ENCODE data around the gene MYH13.
"Not testable (repeated sequence)": the region's sequence is repeated elsewhere in the genome, so short reads cannot be mapped to it uniquely, and the experiment has no call there.

The MYH13 gene

DNA sequence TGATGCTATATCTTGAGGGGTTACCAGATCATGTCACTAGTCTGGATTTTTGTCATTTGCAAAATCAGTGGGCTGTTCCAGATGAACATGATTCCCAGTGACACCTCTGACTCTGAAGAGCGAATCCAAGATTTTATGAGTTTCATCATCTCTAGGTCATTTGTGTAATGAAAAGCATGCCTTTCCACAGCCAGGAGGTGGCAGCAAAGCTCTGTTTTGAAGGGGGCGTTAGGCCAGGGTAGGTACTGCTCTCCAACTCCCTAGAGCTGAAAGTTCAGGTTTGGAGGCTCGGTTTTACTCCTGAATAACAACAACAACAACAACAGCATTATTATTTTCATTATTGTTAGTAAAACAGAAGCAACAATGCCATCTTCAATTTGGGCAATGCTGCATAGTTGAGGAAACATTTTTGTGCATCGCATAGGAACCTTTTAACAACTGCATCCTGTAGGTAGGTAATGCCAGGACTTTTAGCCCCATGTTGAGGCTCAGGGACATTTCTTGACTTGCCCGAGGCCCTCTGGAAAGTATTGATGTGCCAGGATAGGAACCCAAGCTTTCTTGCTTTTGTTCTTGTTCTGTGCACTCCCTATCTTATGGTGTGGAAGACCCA lies 77.0 kb downstream of the MYH13 start:
- DNase-seq, result no peak

DNA sequence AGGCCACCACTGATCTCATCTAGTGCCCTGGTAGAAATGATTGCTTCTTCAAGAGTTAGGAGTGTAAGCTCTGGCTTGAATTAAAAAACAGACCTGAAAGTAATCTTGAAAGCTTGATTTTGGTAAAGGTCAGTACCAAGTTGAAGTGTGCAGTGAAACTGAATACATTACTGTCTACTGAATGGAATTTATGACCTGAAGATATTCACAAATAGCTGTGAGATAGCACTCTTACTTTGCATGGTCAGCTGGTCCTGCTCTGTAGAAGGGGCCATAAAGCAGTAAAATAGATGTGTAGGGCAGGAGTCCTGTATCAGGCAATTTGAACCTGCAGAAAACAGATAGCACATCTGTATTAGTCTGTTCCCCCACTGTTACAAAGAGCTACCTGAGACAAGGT lies 78.6 kb downstream of the MYH13 start:
- no peak for DNase-seq

DNA sequence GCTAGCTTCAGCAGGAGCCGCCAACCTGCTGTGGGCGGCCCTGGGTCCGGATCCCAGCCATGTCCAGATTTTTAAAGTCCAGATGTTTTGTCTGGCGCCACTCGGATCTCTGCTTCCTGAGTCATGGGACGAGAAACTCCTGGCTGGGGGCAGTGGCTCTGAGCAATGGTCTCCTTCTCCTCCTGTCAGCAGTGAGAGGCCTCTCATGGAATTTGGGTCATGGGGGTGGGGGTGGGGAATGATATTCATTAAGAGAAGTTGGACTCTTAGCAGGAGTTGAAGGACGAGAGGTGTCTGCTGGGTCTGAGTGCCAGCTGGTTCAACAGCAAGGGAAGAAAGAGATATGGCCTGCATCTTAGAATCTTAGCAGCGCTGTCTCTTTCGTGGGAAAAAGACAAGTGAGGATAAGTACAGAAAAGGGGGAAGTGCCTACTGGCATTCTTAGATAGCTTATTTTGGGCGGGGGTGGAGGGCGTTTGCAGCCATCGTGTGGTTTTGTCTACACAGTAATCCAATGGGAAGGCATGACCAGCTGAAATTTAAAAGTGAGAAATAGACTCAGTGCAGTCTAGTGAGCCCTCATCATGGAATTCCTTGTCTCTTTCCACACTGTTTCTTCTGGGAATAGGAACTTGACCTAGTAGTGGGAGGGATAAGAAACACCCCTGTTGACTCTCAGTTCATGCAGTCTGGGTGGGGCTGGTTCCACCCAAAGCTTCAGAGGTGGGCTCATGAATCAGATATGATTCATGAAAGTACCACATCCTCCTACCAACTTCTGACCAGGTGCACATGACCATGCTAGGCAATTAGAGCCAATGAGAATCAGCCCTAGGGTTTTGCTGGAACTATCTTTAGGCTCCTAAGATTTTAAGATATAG lies 80.5 kb downstream of the MYH13 start:
- DNase-seq, result no peak

DNA sequence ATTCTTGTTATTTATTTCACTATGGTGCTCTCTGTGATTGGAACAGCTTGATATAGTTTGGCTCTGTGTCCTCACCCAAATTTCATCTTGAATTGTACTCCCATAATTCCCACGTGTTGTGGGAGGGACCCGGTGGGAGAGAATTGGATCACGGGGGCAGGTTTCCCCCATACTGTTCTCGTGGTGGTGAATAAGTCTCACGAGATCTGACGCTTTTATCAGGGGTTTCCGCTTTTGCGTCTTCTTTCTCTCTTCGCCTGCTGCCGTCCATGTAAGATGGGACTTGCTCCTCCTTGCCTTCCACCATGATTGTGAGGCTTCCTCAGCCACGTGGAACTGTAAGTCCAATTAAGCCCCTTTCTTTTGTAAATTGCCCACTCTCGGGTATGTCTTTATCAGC lies 81.2 kb downstream of the MYH13 start:
- DNase-seq, result not testable (repeated sequence)

DNA sequence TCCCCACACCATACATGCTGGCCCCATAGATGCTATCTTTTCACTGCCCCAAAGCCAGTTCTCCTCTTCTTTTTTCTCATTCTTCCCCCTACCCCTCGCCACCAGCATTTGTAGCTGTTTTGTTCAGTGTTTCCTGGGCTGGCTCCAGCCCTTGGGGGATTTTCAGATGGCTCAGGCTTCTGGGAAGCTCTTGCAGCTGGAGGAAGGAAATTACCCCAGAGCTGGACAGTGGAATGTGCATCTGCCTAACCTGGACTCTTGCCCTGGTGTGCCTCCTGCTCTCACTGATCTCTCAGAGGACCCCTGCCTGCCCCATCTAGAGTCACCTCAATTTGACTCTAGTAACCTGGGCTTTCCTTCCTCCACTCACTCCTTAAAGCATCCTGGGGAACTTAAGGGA lies 82.8 kb downstream of the MYH13 start:
- DNase-seq, result no peak

DNA sequence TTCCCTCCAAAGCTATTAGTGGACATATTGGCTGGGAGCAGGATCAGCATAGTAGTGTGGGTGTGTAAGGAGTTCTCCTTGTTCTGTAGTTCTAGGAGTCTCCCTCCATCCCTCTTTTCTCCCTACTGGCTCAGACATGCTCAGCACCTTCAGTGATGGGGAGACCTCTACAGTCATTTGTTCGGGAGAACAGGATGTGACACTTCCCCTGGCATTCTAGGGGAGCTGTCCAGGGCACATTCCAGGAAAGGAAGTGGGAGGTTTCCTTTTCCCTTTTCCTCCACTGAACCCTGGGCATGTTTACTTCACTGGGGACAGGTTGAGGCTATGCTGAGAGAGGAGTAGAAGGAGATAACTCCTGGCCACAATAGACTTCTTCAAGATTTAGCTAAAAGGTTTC lies 86.5 kb downstream of the MYH13 start:
- no peak for DNase-seq

DNA sequence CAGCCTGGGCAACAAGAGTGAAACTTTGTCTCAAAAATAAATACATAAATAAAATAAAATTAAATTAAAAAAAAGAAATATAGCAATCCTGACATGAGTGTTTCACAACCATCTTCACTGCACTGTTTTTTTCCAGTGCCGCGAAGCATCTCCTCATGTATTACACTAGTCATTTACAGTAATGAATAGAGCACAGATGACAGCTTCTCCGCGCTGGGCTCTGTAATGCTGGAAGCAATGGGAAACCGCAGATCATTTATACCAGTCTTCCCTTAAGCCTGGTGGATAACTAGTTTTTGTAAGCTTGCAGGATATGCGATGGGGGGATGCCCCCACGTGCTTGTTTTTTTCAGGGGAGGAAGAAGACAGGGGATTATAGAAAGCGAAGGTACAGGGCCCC lies 86.9 kb downstream of the MYH13 start:
- no peak for DNase-seq

DNA sequence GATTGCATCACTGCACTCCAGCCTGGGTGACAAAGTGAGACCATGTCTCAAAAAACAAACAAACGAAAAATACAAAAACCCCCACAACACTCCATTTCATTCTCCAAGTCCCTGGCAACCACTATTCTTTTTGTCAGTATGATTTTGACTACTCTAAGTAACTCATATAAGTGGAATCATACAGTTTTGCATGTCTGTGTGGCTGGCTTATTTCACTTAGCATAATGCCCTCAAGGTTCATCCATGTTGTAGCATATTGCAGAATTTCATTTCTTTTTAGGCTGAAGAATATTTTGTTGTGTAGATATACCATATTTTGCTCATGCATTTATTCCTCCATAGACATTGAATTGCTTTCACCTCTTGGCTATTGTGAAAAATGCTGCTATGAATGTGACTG lies 92.7 kb downstream of the MYH13 start:
- DNase-seq, result no peak

DNA sequence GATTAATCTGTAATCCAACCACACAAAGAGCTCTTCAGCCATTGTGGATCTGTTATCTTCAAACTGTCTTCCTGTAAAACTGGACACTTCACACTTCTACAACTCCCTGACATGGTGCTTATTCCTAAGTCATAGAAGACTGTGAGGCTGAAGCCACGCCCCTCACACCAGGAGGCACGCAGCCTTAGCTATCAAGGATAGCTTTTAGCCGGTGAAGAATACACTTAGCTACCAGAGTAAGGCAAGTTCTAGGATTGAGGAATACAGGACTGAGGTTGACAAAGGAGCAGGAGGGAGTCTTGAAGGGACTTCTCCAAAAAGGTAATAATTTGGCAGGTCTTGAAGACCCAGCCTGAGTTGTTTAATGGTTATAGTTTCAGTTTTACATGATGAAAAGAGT lies 94.6 kb downstream of the MYH13 start:
- no peak for DNase-seq

DNA sequence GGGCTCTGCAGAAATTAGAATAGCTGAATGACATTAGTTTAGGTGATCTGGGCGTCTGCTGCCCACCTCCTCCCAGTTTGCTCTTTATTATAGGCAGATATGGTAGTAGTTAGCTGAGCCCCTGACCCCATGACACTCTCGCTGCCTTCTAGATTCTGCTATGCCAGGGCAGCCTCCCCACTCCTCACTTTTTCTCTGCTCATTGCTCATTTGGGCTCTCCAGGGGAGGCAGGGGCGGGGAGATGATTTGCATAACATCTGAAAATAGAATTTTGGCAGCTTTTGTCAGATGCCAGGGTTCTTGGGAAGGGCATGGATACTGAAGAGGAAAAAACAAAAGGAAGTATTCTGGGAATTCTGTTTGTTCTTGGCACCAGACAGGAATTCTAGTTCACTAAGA lies 96.4 kb downstream of the MYH13 start:
- DNase-seq, result no peak

DNA sequence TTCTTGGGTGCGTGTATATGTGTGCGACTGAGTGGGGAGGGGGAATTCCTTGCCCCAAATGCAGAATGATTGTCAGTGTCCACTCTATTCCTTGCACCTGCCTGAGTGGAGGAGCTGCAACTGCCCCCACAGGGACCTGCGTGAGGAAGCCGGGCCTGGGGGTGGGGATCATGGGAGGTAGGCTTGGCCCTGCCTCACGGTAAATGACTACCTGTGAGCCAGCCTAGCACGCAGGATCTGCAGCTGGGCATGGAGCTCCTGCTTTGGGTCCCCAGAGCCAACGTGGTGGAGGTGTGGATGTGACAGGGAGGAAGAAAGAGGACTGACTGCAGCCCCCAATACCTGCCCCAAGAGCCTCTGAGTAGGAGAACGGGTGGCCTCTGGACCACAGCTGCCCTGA lies 97.4 kb downstream of the MYH13 start:
- DNase-seq, result no peak

DNA sequence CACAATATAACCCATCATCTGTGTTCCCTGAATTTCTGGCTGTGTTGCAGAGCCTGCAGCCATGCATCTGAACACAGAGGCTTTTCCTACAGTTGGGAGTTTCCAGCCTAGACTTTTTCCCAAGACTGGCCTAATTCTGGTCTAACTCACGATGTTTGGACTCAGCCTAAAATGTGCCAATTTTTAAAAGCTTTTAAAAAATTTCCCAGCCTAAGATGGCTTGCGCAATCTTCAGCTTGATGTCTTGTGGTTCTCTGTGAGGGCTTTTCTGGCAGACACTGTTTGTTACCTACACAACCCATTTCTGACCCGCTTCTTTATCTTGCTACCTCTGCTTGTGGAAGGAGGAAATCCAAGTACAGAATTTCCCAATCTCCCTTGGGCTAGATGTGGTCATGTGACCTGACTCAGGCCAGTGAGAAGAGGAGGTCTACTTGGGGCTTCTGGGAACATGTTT lies 101.7 kb downstream of the MYH13 start:
- no peak for DNase-seq

DNA sequence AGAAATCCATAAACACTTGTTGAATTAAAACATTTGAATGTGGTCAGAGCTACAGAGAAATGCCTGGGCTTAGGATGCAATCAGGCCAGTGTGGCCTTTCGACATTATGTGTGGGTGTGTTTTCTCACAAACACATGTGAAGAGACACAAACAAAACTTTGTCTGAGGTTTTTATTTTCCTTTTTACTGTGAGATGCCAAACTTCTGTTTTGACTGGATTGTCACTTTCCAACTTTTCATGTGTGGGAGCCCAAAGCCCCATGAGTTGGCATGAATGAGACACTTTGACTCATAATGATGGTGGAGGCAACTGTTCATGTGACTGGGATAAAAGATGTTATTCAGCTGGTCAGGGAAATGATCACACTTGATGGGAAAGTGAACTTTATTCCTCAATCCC lies 102.5 kb downstream of the MYH13 start:
- DNase-seq, result no peak

DNA sequence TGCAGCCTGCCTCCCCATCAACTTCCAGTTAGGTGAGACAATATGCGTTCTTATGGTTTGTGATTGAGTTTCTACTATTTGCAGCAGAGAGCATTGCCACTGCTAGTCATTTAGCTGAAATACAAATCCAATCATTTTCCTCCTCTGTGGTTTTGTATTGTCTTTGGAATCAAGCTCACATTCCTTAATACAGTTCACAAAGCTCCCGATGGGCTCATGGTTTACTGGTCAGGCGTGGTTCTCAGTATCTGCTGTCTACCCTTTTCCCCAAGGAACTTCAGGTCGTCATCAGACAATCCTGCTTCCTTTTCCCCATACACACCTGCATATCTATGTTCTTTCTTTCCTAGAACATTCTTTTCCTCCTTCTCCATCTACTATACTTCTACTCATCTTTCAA lies 104.8 kb downstream of the MYH13 start:
- DNase-seq, result no peak

DNA sequence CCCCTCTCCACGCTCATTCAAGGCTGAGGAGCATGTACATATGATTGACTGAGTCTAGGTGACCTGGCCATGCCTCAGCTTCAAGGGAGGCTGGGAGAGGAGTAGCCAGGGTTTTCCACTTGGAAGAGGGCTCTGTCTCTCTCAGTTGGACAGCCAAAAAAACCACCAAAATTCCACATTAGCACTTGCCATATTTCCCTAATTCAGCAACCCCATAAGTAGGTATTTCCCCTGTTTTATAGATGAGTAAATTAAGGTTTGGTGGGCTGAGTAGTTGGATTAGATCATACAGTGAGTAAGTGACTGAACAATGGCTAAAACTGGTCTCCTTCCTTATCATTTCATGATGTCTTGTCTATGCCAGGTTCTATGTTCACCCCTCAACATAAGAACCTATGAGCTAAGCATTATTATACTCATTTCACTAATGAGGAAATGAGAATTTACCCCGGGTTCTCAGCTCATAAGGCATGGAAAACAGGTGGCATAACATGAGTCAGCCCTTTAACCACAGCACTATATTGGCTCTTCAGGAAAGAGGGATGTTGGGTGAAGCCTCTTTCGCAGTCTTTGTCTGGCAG lies 106.4 kb downstream of the MYH13 start:
- no peak for DNase-seq

DNA sequence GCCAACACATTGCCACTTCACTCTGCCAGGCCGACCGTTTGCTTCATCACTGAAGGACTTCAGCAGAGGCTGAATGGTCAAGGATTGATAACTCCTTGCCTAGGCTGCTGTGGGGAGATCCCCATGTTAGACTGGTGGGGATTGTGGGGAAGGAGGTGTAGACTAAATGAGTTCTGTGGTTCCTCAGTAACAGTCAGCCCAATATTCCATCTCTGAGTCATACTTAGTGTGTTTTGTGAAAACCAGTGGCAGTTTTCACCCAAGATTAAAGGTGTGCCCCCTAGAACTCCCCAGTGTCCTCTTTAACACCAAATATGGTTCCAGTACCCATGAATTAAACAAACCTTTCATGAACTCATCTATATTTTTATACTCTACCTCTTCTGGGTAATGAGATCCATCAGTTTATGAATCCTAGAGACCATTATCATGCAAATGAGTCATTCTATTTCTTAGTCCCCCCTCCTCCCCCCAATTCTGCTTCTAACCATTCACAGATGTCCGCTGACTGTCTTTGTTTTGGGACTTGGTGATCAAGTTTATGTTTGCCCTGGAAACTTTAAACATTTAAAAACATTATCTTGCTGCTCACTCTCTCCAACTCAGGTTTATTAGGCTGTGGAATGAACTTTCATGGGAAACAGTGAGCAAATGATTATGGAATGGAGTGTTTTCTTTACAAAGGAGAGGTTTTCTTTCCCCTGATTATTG lies 107.6 kb downstream of the MYH13 start:
- no peak for DNase-seq

DNA sequence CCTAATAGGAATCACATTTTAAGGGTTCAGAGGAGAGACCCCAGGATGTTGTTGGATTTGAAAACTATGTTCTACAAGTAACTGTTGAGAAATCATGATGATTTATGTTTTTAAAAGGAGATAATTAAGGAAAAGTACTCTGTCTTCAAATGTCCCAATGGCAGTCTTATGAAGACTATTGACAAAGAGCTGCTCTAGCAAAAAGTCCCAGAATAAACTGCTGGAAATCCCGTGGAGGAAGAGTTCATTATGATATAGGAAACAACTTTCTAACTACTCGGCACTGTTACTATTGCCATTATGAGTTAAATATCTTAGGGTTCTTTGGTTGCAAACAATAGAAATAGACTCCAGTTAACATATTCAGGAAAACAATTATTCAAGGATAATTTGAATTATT lies 108.8 kb downstream of the MYH13 start:
- no peak for DNase-seq

DNA sequence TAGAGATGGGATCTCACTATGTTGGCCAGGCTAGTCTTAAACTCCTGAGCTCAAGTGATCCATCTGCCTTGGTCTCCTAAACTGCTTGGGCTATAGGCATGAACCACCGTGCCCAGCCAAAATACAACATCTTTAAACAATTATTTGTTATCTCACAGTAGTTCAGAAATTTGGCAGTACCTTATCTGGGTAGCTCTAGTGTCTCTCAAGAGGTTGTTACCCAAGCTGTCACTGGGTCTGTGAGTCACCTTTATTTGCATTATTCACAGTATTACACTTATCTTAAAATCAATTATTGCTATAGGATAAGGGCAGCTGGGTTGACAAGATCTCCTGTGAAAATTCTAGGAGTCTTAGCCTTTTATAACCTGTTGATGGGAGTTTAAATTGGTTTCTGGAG lies 110.4 kb downstream of the MYH13 start:
- DNase-seq, result no peak

DNA sequence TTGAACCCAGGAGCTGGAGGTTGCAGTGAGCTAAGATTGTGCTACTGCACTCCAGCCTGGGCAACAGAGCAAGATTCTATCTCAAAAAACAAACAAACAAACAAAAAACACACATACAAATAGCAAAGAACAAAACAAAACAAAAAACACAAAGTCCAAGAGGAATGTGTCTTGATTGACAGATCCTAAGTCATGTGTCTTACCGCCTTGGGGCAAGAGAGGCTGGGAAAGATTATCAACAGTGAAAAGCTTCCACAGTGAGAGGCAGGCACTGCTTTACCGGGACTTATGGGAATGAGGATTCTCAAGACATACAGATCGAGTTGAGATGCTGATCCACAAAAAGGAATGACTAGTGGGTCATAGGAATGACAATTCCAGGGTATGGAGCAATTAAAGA lies 111.7 kb downstream of the MYH13 start:
- no peak for DNase-seq

DNA sequence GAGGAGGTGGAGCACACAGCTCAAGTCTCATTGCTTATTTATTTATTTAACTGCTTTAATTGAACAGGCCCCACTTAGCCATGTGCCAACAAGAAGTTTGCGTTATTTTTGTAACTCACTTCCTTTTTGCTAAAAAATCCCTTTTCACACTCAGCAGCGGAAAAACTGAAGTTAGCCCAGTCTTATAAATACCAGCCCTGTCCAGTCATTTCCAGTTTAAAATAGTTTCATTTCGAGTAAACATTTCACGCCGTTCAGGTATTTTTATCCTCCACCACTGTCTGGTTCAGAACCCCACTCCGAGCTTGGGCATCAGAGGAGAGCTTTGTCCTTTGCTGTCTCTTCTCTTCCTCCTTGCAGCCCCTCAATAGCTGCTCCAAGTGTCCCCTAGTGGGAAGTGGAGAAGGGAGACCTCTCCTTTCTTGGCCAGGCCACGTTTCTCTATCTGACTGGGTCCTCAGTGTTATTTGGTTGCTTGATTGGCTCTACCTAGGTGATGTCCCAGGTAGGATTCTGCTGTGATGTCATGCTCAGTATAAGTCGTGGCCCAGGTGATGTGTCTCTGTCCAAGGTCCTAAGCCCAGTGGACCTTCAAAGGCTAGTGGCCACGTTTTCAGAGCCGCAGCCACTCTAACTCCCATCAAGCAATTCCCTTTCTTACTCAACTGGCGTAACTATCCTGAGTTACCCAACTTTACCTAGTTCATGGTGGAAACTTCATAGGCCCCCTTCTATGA lies 121.4 kb downstream of the MYH13 start:
- DNase-seq, result no peak
